ENCODE results near the gene PCK2.

- TF ChIP-seq POLR2A (IDR thresholded peaks at IDR 0.05; ENCODE audit: extremely low read depth, insufficient read length) = no peak
- TF ChIP-seq CTCF (IDR thresholded peaks at IDR 0.05; ENCODE audit: low read depth, low read length) = no peak
- no peak for TF ChIP-seq MYC (IDR thresholded peaks at IDR 0.05; ENCODE audit: low read depth, low read length)
- TF ChIP-seq MAX (IDR thresholded peaks at IDR 0.05; ENCODE audit: low read depth, low read length) = no peak
Measured at GRCh38 chr14:24062216-24062980, 31.7 kb upstream of the PCK2 start.
